Uterus (tissue), 2 donors: ENCODE results near the gene ZNF106.

Experiments
- CTCF ChIP-seq, 4 experiments: fragments of 200-600 bp in 2 of 4; fragments of 450-650 bp in 2 of 4; sonication (generic) in 2 of 4; IDR thresholded peaks; one replicate each; pipeline ENCODE4 v1.5.1; 2016 to 2019; ENCODE audit warnings: antibody characterized with exemption in 4 of 4, mild to moderate bottlenecking in 2 of 4, moderate library complexity in 1 of 4
- POLR2A ChIP-seq, 2 donors: fragments of 450-650 bp; IDR thresholded peaks; one replicate each; pipeline ENCODE4 v1.6.1; 2016; ENCODE audit warnings: antibody characterized with exemption in 2 of 2, mild to moderate bottlenecking in 1 of 2, moderate library complexity in 1 of 2

GRCh38 chr15:42363487-42363886 lies 127.5 kb downstream of the ZNF106 start:
- no peak for TF ChIP-seq CTCF (IDR thresholded peaks at IDR 0.05)
- no peak for TF ChIP-seq POLR2A (IDR thresholded peaks at IDR 0.05)
